PC-9 (cell line): ENCODE results near the gene OXSR1.

ENCODE experiments used
- EZH2 ChIP-seq: fragments of 200-600 bp; sonication (generic); IDR thresholded peaks from 2 replicates; pipeline ENCODE4 v1.8.0; 2017; ENCODE audit warnings: antibody characterized with exemption, low read depth
- TF ChIP-seq, protein P1 (sequence below): fragments of 200-600 bp; sonication (generic); conservative IDR thresholded peaks from 2 replicates; pipeline ENCODE4 v1.6.1; 2017; ENCODE audit warnings: mixed run types, antibody characterized with exemption, mild to moderate bottlenecking, moderate library complexity

DNA sequence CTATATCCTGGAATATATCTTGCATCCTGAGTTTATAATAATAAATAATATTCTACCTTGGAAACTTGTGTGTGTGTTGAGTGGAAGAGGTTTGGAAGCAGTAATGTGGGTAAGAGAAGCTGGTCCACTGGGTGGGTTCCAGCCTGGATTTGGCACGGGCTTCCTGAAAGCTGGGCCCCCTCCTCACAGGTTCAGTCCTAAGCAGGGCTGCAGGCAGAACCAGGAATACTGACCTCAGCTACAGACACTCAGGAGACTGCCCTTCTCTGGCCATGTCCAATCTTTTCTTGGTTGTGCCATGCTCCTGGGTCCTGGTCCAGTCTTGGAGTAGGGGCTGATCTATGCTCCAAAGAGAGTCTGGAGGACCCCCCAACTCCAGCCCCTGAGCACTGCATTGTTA lies 22.4 kb upstream of the OXSR1 start:
- TF ChIP-seq, protein P1, sequence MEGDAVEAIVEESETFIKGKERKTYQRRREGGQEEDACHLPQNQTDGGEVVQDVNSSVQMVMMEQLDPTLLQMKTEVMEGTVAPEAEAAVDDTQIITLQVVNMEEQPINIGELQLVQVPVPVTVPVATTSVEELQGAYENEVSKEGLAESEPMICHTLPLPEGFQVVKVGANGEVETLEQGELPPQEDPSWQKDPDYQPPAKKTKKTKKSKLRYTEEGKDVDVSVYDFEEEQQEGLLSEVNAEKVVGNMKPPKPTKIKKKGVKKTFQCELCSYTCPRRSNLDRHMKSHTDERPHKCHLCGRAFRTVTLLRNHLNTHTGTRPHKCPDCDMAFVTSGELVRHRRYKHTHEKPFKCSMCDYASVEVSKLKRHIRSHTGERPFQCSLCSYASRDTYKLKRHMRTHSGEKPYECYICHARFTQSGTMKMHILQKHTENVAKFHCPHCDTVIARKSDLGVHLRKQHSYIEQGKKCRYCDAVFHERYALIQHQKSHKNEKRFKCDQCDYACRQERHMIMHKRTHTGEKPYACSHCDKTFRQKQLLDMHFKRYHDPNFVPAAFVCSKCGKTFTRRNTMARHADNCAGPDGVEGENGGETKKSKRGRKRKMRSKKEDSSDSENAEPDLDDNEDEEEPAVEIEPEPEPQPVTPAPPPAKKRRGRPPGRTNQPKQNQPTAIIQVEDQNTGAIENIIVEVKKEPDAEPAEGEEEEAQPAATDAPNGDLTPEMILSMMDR, result no peak
- TF ChIP-seq EZH2, result no peak
